Measurements from ENCODE around the gene ST14.

The ST14 gene

DNA sequence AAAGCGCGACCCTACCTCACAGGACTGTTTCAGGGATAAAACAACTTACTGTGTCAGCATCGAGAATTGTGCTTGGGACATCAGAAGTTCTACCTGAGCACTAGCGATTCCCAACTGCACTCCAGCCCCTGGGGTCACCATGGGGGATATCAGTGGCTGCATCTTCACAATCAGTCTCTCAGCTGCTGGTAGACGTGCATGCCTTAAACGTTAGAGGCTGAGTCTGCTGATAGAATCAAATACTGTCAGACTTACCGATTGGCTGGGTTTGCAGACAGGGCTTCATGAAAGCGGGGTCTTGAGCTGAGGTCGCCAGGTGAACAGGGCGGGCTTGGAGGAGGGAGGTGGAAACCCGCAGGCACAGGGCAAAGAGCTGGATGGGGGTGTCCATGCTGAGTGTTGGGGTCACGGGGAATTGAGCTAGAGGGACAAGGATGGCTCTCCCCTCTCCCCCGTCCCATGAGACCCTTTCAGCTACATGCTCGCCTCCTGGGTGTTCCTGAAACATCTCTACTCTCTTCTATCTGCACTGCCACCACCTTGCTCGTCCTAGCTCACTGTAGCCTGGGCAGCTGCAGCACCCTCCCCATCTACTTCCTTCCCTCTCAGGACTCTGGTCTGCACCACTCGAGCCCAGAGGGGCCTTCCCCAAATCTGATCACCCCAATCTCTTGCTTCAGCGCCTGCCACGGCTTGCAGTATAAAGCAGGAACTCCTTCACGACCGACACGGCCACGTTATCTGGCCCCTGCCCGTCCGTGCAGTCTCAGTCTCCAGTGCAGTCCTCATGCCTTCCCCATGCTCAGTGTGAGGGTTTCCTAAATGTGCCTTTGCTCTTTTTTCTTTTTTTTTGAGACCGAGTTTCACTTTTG lies 43.5 kb downstream of the ST14 start:
- TF ChIP-seq, protein P1, sequence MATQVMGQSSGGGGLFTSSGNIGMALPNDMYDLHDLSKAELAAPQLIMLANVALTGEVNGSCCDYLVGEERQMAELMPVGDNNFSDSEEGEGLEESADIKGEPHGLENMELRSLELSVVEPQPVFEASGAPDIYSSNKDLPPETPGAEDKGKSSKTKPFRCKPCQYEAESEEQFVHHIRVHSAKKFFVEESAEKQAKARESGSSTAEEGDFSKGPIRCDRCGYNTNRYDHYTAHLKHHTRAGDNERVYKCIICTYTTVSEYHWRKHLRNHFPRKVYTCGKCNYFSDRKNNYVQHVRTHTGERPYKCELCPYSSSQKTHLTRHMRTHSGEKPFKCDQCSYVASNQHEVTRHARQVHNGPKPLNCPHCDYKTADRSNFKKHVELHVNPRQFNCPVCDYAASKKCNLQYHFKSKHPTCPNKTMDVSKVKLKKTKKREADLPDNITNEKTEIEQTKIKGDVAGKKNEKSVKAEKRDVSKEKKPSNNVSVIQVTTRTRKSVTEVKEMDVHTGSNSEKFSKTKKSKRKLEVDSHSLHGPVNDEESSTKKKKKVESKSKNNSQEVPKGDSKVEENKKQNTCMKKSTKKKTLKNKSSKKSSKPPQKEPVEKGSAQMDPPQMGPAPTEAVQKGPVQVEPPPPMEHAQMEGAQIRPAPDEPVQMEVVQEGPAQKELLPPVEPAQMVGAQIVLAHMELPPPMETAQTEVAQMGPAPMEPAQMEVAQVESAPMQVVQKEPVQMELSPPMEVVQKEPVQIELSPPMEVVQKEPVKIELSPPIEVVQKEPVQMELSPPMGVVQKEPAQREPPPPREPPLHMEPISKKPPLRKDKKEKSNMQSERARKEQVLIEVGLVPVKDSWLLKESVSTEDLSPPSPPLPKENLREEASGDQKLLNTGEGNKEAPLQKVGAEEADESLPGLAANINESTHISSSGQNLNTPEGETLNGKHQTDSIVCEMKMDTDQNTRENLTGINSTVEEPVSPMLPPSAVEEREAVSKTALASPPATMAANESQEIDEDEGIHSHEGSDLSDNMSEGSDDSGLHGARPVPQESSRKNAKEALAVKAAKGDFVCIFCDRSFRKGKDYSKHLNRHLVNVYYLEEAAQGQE (IDR thresholded peaks at IDR 0.05; ENCODE audit: insufficient read depth in 1 of 2, low read depth in 2 of 2, low read length in 2 of 2), result no peak

- no peak for TF ChIP-seq POLR2AphosphoS5 (IDR thresholded peaks at IDR 0.05; ENCODE audit: low read depth, low read length)
- TF ChIP-seq FOXP2 (optimal IDR thresholded peaks at IDR 0.05; ENCODE audit: borderline replicate concordance, extremely low read depth, extremely low read length, insufficient read depth), result no peak
- TF ChIP-seq TAF1 (IDR thresholded peaks at IDR 0.05; ENCODE audit: borderline replicate concordance, insufficient read depth, low read length), result no peak
- TF ChIP-seq, protein P1 (IDR thresholded peaks at IDR 0.05; ENCODE audit: insufficient read depth in 1 of 2, low read depth in 2 of 2, low read length in 2 of 2), result no peak
- no peak for TF ChIP-seq SIN3A (IDR thresholded peaks at IDR 0.05; ENCODE audit: borderline replicate concordance, insufficient read depth, low read length)
Observed at GRCh38 chr11:130203766-130204702, 44.5 kb downstream of the ST14 start.

DNA sequence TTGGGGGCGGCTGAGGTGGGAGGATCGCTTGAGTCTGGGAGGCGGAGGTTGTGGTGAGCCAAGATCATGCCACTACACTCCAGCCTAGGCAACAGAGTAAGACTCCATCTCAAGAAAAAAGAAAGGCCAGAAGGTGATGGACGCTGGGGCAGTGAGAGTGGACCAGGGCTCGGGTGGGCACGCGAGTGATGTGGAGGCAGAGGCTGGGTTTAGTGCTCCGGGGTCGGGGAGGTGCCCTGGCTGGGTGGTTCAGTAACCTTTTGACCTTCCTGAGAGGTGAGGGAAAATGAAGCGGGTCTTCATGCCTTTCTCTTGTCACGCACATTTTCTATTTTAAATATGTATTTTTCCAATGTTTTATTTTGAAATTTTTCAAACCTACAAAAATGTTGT lies 45.1 kb downstream of the ST14 start:
- no peak for TF ChIP-seq FOXP2 (optimal IDR thresholded peaks at IDR 0.05; ENCODE audit: borderline replicate concordance, extremely low read depth, extremely low read length, insufficient read depth)
- TF ChIP-seq POLR2AphosphoS5 (IDR thresholded peaks at IDR 0.05; ENCODE audit: low read depth, low read length), result no peak
- no peak for TF ChIP-seq SIN3A (IDR thresholded peaks at IDR 0.05; ENCODE audit: borderline replicate concordance, insufficient read depth, low read length)
- no peak for TF ChIP-seq TAF1 (IDR thresholded peaks at IDR 0.05; ENCODE audit: borderline replicate concordance, insufficient read depth, low read length)
- TF ChIP-seq, protein P1 (IDR thresholded peaks at IDR 0.05; ENCODE audit: insufficient read depth in 1 of 2, low read depth in 2 of 2, low read length in 2 of 2), result no peak

- no peak for TF ChIP-seq SIN3A (IDR thresholded peaks at IDR 0.05; ENCODE audit: borderline replicate concordance, insufficient read depth, low read length)
- no peak for TF ChIP-seq FOXP2 (optimal IDR thresholded peaks at IDR 0.05; ENCODE audit: borderline replicate concordance, extremely low read depth, extremely low read length, insufficient read depth)
- TF ChIP-seq POLR2AphosphoS5 (IDR thresholded peaks at IDR 0.05; ENCODE audit: low read depth, low read length), result no peak
- TF ChIP-seq, protein P1 (IDR thresholded peaks at IDR 0.05; ENCODE audit: insufficient read depth in 1 of 2, low read depth in 2 of 2, low read length in 2 of 2), result no peak
- TF ChIP-seq TAF1 (IDR thresholded peaks at IDR 0.05; ENCODE audit: borderline replicate concordance, insufficient read depth, low read length), result no peak
Observed at GRCh38 chr11:130206141-130206540, 46.6 kb downstream of the ST14 start.
